K562 (cell line): Measurements from ENCODE around the gene TSPAN11. TPM values are rescaled to one million over a fixed set of nuclear protein-coding genes. Genes with fewer than 3 reads are reported as not detected.

Experiments used
- ATAC-seq: fragments of 200-7000 bp; cut with Tn5 transposase; 3 replicates; pipeline ENCODE4 v1.9.1; 2020; ENCODE audit warnings: moderate library complexity
- BruUV-seq: library from RNA; stranded (reverse); fragments of 400-500 nt; replicated peaks from 2 replicates; lab custom pipeline; 2021; lab: Mats Ljungman, UMichigan
- CTCF ChIA-PET: fragments of 300-600 bp; formaldehyde crosslinking; extraction: SDS; loops from one replicate; lab custom pipeline; 2021; ENCODE audit warnings: low intra/inter-chr PET ratio; lab: Yijun Ruan, JAX
- POLR2A ChIA-PET: fragments of 300-600, 350-650 bp; sonication (Branson Sonifier 250); formaldehyde crosslinking; extraction: SDS; loops from one replicate; lab custom pipeline; 2021; ENCODE audit warnings: antibody characterized with exemption, inconsistent platforms; lab: Yijun Ruan, JAX
- DNase-seq, 4 experiments: peaks; one replicate each; pipeline versions ENCODE4 v3.0.0 to v3.0.0-alpha.2; 2011 to 2018; ENCODE audit warnings: low spot score in 3 of 4, mixed read lengths in 3 of 4; ENCODE audit errors: extremely low read depth in 1 of 4
- FAIRE-seq: peaks from 2 replicates; lab custom pipeline; 2011; peaks lifted over from hg19 to GRCh38; lab: Jason Lieb, UNC
- H2AFZ ChIP-seq: 2 replicates; pipeline ENCODE4 v1.6.0; 2011; ENCODE audit warnings: low read depth, low read length, control low read depth, inconsistent platforms
- H3K27ac ChIP-seq: fragments of 200-600 bp; 3 replicates; pipeline ENCODE4 v1.8.0; 2011; ENCODE audit warnings: low read depth, mild to moderate bottlenecking, control low read depth, inconsistent platforms, low read length, moderate library complexity, mixed read lengths; ENCODE audit errors: extremely low read depth
- H3K27me3 ChIP-seq, 2 experiments: fragments of 300-600 bp in 1 of 2; 2 replicates in 1 of 2; 3 replicates in 1 of 2; pipeline versions ENCODE4 v1.6.0 to v1.8.0; 2011; ENCODE audit warnings: inconsistent platforms in 2 of 2, low read length in 2 of 2, mild to moderate bottlenecking in 1 of 2, mixed read lengths in 1 of 2, moderate library complexity in 1 of 2; ENCODE audit not compliant: control insufficient read depth in 2 of 2, insufficient read depth in 2 of 2
- H3K36me3 ChIP-seq: fragments of 300-600 bp; 3 replicates; pipeline ENCODE4 v1.8.0; 2011; ENCODE audit warnings: mild to moderate bottlenecking, low read length, inconsistent platforms; ENCODE audit not compliant: control insufficient read depth, insufficient read depth
- H3K4me1 ChIP-seq, 2 experiments: fragments of 200-600 bp in 1 of 2; replicated peaks in 1 of 2; 2 replicates in 1 of 2; 3 replicates in 1 of 2; pipeline versions ENCODE4 v1.5.1 to v1.8.0; 2011; ENCODE audit warnings: inconsistent platforms in 2 of 2, low read length in 2 of 2, mild to moderate bottlenecking in 1 of 2, mixed read lengths in 1 of 2, moderate library complexity in 1 of 2; ENCODE audit not compliant: control insufficient read depth in 2 of 2, insufficient read depth in 2 of 2
- H3K4me2 ChIP-seq: 2 replicates; pipeline ENCODE4 v1.6.1; 2011; ENCODE audit warnings: low read length, control low read depth, inconsistent platforms, mixed read lengths; ENCODE audit not compliant: insufficient read depth
- H3K4me3 ChIP-seq: fragments of 200-600 bp; sonication (generic), shearing (Covaris generic); 2 replicates; pipeline ENCODE4 v1.5.1; 2016; ENCODE audit warnings: control low read depth, inconsistent platforms
- H3K79me2 ChIP-seq: fragments of 200-600 bp; 3 replicates; pipeline ENCODE4 v1.8.0; 2011; ENCODE audit warnings: low read length, inconsistent platforms; ENCODE audit not compliant: control insufficient read depth, insufficient read depth
- H3K9ac ChIP-seq, 2 experiments: 2 replicates each; pipeline versions ENCODE4 v1.6.0 to v1.6.1; 2011; ENCODE audit warnings: low read depth in 2 of 2, low read length in 2 of 2, control low read depth in 1 of 2, inconsistent platforms in 1 of 2, mild to moderate bottlenecking in 1 of 2, mixed read lengths in 1 of 2; ENCODE audit not compliant: insufficient read depth in 1 of 2
- H3K9me1 ChIP-seq: one replicate; pipeline ENCODE4 v1.6.0; 2011; ENCODE audit warnings: inconsistent platforms, mild to moderate bottlenecking, low read length, moderate library complexity; ENCODE audit not compliant: control insufficient read depth, insufficient read depth
- H3K9me3 ChIP-seq: replicated peaks from 2 replicates; pipeline ENCODE4 v1.5.1; 2011; ENCODE audit warnings: low read depth, low read length, inconsistent platforms; ENCODE audit not compliant: control insufficient read depth, insufficient read depth
- H4K20me1 ChIP-seq: replicated peaks from 2 replicates; pipeline ENCODE4 v1.6.1; 2011; ENCODE audit warnings: low read length, inconsistent platforms, mixed read lengths; ENCODE audit not compliant: control insufficient read depth, insufficient read depth
- ASH1L ChIP-seq: fragments of 450-650 bp; IDR thresholded peaks from 2 replicates; pipeline ENCODE4 v1.6.1; 2018; ENCODE audit warnings: borderline replicate concordance, mild to moderate bottlenecking, low read depth; ENCODE audit not compliant: partially characterized antibody
- DIDO1 ChIP-seq: fragments of 450-650 bp; IDR thresholded peaks from 2 replicates; pipeline ENCODE4 v1.6.1; 2016; ENCODE audit warnings: low read depth, missing biosample characterization, missing genetic modification characterization
- RAD21 ChIP-seq, 2 experiments: fragments of 250-450 bp in 1 of 2; fragments of 450-650 bp in 1 of 2; sonication (Bioruptor Pico) in 1 of 2; formaldehyde crosslinking in 1 of 2; IDR thresholded peaks in 1 of 2; conservative IDR thresholded peaks in 1 of 2; 2 replicates each; pipeline versions ENCODE4 v1.4.0 to v1.8.0; 2020 to 2022; ENCODE audit warnings: mild to moderate bottlenecking in 2 of 2, moderate library complexity in 1 of 2
- RBBP5 ChIP-seq: fragments of 200-600 bp; sonication (generic); IDR thresholded peaks from 2 replicates; pipeline ENCODE4 v1.6.1; 2012; ENCODE audit warnings: borderline replicate concordance, mild to moderate bottlenecking, low read length, control low read depth, inconsistent platforms; ENCODE audit not compliant: insufficient read depth, poor library complexity, severe bottlenecking
- WGBS: fragments of 100-300 bp; shearing (Covaris generic); methylation state at CpG from one replicate; pipeline ENCODE4 v1.1.6; 2016; ENCODE audit warnings: low coverage, mixed read lengths; ENCODE audit not compliant: insufficient coverage; ENCODE audit errors: missing lambda C conversion rate; 5-methylcytosine and 5-hydroxymethylcytosine counted together
- in situ Hi-C: fragments of 300-500 bp; cut with MboI; formaldehyde crosslinking; loops from 4 replicates; pipeline ENCODE4 v1.15.0; 2018; ENCODE audit warnings: inconsistent platforms, mixed read lengths
- intact Hi-C: fragments of 100-400 bp; cut with micrococcal nuclease; formaldehyde crosslinking; loops from 2 replicates; pipeline ENCODE4 v1.14.2; 2022
- polyA plus RNA-seq, 8 experiments: library from polyadenylated mRNA; depleted of rRNA in 4 of 8; stranded (reverse) in 5 of 8; unstranded in 3 of 8; fragments of >200 nt; fragmentation: Nextera tagmentation in 2 of 8; fragmentation: Illumina TruSeq in 1 of 8; extraction: Ambion mirVana in 2 of 8; extraction: Trizol in 1 of 8; gene quantifications; 2 replicates each; pipeline versions ENCODE4 v1.2.1 to v1.2.3, GENCODE V29; 2011 to 2014; ENCODE audit warnings: inconsistent platforms in 1 of 8, missing spikeins in 1 of 8
- total RNA-seq, 7 experiments: library from RNA; depleted of rRNA in 6 of 7; stranded (reverse); fragments of >200 nt in 6 of 7; fragmentation: Illumina TruSeq in 2 of 7; extraction: Trizol in 2 of 7; gene quantifications; 2 replicates each; pipeline versions ENCODE4 v1.2.1 to v1.2.3, GENCODE V29; 2011 to 2021; ENCODE audit warnings: low replicate concordance in 1 of 7
- TF ChIP-seq, protein P1 (sequence below): fragments of 250-450 bp; sonication (Bioruptor Pico); IDR thresholded peaks from 2 replicates; pipeline ENCODE4 v1.5.0; 2020; ENCODE audit warnings: mild to moderate bottlenecking
- TF ChIP-seq, protein P2 (sequence below): fragments of 450-650 bp; IDR thresholded peaks from 2 replicates; pipeline ENCODE4 v1.6.1; 2016; ENCODE audit warnings: low read depth

TSPAN11 gene
- total and polyA plus RNA-seq, 9 of the 15 experiments (the other 6 are each of a cell fraction or from before 2014, with no cell fraction given) = not detected

DNA sequence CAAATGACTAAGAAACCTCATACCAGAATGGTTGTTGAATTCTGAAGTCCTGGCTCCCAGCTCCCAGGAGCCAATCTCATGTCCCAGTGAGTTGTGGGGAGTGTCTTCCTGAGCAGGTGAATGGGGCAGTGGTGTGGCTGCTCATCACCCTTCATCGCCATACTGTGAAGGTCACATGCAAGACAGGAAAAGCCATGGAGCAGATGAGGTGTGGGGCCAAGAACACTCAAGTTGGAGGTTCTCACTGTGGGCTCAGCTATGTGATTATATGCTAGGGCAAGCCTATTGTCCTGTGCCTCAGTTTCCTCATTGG lies 16.6 kb upstream of the TSPAN11 start:
- Histone ChIP-seq H3K4me2 (no peak overlapping the region), H3K27me3 (peaks cover 0 to 9% of the 10 kb centered on the region in 2 experiments; a peak in 2 of 5 replicates), H3K36me3 (no peaks in the 10 kb centered on the region), H3K4me3 (no peak overlapping the region), H3K27ac (no peak overlapping the region), H3K9me1 (no peaks in the 10 kb centered on the region), H3K79me2 (no peaks in the 10 kb centered on the region), H4K20me1 (no peaks in the 10 kb centered on the region), H2AFZ (no peak overlapping the region), H3K4me1 (no peaks in the 10 kb centered on the region), H3K9ac (no peak overlapping the region), H3K9me3 (no peaks in the 10 kb centered on the region)
- BruUV-seq = no TSS peak
- FAIRE-seq (no peak), ATAC-seq (no peak), DNase-seq (no peak)
- in situ Hi-C loops = no loop called here
- CTCF ChIA-PET = no interaction called here
- POLR2A ChIA-PET = no interaction called here
- intact Hi-C loops = no loop called here
- 0% methylated on average over 1 of the region's 1 CpG for WGBS
- TF ChIP-seq RAD21 (CRISPR knock-in tag; conservative IDR thresholded peaks at IDR 0.05 in 1 of 2, IDR thresholded peaks at IDR 0.05 in 1 of 2) (no peak), RBBP5 (no peak), DIDO1 (tag) (no peak), ASH1L (no peak)
- TF ChIP-seq, protein P1, sequence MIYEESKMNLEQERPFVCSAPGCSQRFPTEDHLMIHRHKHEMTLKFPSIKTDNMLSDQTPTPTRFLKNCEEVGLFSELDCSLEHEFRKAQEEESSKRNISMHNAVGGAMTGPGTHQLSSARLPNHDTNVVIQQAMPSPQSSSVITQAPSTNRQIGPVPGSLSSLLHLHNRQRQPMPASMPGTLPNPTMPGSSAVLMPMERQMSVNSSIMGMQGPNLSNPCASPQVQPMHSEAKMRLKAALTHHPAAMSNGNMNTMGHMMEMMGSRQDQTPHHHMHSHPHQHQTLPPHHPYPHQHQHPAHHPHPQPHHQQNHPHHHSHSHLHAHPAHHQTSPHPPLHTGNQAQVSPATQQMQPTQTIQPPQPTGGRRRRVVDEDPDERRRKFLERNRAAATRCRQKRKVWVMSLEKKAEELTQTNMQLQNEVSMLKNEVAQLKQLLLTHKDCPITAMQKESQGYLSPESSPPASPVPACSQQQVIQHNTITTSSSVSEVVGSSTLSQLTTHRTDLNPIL = no peak
- TF ChIP-seq, protein P2, sequence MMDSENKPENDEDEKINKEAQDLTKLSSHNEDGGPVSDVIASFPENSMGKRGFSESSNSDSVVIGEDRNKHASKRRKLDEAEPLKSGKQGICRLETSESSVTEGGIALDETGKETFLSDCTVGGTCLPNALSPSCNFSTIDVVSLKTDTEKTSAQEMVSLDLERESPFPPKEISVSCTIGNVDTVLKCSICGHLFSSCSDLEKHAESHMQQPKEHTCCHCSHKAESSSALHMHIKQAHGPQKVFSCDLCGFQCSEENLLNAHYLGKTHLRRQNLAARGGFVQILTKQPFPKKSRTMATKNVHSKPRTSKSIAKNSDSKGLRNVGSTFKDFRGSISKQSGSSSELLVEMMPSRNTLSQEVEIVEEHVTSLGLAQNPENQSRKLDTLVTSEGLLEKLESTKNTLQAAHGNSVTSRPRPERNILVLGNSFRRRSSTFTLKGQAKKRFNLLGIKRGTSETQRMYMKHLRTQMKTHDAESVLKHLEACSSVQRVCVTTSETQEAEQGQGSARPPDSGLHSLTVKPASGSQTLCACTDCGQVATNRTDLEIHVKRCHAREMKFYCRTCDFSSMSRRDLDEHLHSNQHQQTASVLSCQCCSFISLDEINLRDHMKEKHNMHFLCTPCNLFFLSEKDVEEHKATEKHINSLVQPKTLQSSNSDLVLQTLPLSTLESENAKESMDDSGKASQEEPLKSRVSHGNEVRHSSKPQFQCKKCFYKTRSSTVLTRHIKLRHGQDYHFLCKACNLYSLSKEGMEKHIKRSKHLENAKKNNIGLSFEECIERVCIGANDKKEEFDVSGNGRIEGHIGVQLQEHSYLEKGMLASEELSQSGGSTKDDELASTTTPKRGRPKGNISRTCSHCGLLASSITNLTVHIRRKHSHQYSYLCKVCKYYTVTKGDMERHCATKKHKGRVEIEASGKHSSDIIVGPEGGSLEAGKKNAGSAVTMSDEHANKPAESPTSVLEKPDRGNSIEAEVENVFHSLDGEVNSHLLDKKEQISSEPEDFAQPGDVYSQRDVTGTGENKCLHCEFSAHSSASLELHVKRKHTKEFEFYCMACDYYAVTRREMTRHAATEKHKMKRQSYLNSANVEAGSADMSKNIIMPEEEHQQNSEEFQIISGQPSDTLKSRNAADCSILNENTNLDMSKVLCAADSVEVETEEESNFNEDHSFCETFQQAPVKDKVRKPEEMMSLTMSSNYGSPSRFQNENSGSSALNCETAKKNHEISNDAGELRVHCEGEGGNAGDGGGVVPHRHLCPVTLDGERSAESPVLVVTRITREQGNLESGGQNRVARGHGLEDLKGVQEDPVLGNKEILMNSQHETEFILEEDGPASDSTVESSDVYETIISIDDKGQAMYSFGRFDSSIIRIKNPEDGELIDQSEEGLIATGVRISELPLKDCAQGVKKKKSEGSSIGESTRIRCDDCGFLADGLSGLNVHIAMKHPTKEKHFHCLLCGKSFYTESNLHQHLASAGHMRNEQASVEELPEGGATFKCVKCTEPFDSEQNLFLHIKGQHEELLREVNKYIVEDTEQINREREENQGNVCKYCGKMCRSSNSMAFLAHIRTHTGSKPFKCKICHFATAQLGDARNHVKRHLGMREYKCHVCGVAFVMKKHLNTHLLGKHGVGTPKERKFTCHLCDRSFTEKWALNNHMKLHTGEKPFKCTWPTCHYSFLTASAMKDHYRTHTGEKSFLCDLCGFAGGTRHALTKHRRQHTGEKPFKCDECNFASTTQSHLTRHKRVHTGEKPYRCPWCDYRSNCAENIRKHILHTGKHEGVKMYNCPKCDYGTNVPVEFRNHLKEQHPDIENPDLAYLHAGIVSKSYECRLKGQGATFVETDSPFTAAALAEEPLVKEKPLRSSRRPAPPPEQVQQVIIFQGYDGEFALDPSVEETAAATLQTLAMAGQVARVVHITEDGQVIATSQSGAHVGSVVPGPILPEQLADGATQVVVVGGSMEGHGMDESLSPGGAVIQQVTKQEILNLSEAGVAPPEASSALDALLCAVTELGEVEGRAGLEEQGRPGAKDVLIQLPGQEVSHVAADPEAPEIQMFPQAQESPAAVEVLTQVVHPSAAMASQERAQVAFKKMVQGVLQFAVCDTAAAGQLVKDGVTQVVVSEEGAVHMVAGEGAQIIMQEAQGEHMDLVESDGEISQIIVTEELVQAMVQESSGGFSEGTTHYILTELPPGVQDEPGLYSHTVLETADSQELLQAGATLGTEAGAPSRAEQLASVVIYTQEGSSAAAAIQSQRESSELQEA = no peak
